ENCODE measurements around the gene PTBP3.

Gene PTBP3

GRCh38 chr9:112349008-112349333 lies 15.6 kb upstream of the PTBP3 start:
- Histone ChIP-seq H3K9me3 (ENCODE audit: insufficient read depth, low read depth, low read length) (no peaks in the 10 kb centered on the region), H4K20me1 (ENCODE audit: insufficient read depth, low read length, poor library complexity, severe bottlenecking) (no peaks in the 10 kb centered on the region), H3K4me1 (ENCODE audit: insufficient read depth, low read length, poor library complexity, severe bottlenecking) (no peaks in the 10 kb centered on the region), H3K4me2 (ENCODE audit: low read depth, low read length, poor library complexity, severe bottlenecking) (peak overlapping the region; percentile 52), H2AFZ (ENCODE audit: low read length) (no peak overlapping the region; the same call in 1 of the 2 replicates), H3K4me3 (ENCODE audit: low read length, poor library complexity, severe bottlenecking) (peak overlapping the region; percentile 59), H3K79me2 (ENCODE audit: insufficient read depth, low read length) (no peaks in the 10 kb centered on the region), H3K36me3 (ENCODE audit: insufficient read depth, low read length) (no peaks in the 10 kb centered on the region), H3F3A (ENCODE audit: low read depth) (no peaks in the 10 kb centered on the region), H3K27me3 (ENCODE audit: insufficient read depth, low read length, poor library complexity, severe bottlenecking) (peaks cover 23% of the 10 kb centered on the region), H3K9me2 (replicated peaks; ENCODE audit: low read depth, low read length) (no peaks in the 10 kb centered on the region), H3K9ac (ENCODE audit: low read depth, low read length, poor library complexity, severe bottlenecking) (no peak overlapping the region)
- TF ChIP-seq EZH2phosphoT487 (IDR thresholded peaks at IDR 0.05; ENCODE audit: borderline replicate concordance), result no peak
- TF ChIP-seq, protein P1, sequence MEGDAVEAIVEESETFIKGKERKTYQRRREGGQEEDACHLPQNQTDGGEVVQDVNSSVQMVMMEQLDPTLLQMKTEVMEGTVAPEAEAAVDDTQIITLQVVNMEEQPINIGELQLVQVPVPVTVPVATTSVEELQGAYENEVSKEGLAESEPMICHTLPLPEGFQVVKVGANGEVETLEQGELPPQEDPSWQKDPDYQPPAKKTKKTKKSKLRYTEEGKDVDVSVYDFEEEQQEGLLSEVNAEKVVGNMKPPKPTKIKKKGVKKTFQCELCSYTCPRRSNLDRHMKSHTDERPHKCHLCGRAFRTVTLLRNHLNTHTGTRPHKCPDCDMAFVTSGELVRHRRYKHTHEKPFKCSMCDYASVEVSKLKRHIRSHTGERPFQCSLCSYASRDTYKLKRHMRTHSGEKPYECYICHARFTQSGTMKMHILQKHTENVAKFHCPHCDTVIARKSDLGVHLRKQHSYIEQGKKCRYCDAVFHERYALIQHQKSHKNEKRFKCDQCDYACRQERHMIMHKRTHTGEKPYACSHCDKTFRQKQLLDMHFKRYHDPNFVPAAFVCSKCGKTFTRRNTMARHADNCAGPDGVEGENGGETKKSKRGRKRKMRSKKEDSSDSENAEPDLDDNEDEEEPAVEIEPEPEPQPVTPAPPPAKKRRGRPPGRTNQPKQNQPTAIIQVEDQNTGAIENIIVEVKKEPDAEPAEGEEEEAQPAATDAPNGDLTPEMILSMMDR (conservative IDR thresholded peaks at IDR 0.05; ENCODE audit: low read length), result no peak

GRCh38 chr9:112348257-112349007 lies 15.0 kb upstream of the PTBP3 start:
- Histone ChIP-seq H3K4me2 (ENCODE audit: low read depth, low read length, poor library complexity, severe bottlenecking) (peak overlapping the region; percentile 52), H4K20me1 (ENCODE audit: insufficient read depth, low read length, poor library complexity, severe bottlenecking) (no peaks in the 10 kb centered on the region), H2AFZ (ENCODE audit: low read length) (peak overlapping the region; percentile 43), H3K27me3 (ENCODE audit: insufficient read depth, low read length, poor library complexity, severe bottlenecking) (peaks cover 23% of the 10 kb centered on the region), H3K79me2 (ENCODE audit: insufficient read depth, low read length) (no peaks in the 10 kb centered on the region), H3K9me2 (replicated peaks; ENCODE audit: low read depth, low read length) (no peaks in the 10 kb centered on the region), H3K9me3 (ENCODE audit: insufficient read depth, low read depth, low read length) (no peaks in the 10 kb centered on the region), H3K9ac (ENCODE audit: low read depth, low read length, poor library complexity, severe bottlenecking) (no peak overlapping the region), H3K4me1 (ENCODE audit: insufficient read depth, low read length, poor library complexity, severe bottlenecking) (no peaks in the 10 kb centered on the region), H3K4me3 (ENCODE audit: low read length, poor library complexity, severe bottlenecking) (peak overlapping the region; percentile 59), H3F3A (ENCODE audit: low read depth) (no peaks in the 10 kb centered on the region), H3K36me3 (ENCODE audit: insufficient read depth, low read length) (no peaks in the 10 kb centered on the region)
- TF ChIP-seq, protein P1 (conservative IDR thresholded peaks at IDR 0.05; ENCODE audit: low read length), result no peak
- no peak for TF ChIP-seq EZH2phosphoT487 (IDR thresholded peaks at IDR 0.05; ENCODE audit: borderline replicate concordance)

DNA sequence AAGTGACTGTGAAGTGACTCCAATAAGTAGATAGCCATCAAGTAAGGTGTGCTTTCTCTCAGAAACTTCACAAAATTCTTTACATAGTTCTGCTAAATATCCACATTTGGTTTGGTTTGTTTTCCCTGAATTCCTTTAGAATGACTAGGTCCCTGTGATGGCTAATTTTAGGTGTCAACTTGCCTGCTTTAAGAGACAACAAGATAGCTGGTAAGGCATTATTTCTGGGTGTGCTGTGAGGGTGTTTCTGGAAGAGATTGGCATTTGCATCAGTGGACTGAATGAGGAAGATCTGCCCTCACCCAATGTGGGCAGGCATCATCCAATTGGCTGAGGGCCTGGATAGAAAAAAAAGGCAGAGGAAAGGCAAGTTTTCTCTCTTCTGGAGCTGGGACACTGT lies 8.3 kb upstream of the PTBP3 start:
- TF ChIP-seq, protein P1 (conservative IDR thresholded peaks at IDR 0.05; ENCODE audit: low read length), result no peak
- TF ChIP-seq EZH2phosphoT487 (IDR thresholded peaks at IDR 0.05; ENCODE audit: borderline replicate concordance), result no peak
- H3K4me3 ChIP-seq (ENCODE audit: low read length, poor library complexity, severe bottlenecking), result no peak overlapping the region
- H3K9ac ChIP-seq (ENCODE audit: low read depth, low read length, poor library complexity, severe bottlenecking), result no peak overlapping the region
- H3K9me2 ChIP-seq (replicated peaks; ENCODE audit: low read depth, low read length), result no peaks in the 10 kb centered on the region
- H3K27me3 ChIP-seq (ENCODE audit: insufficient read depth, low read length, poor library complexity, severe bottlenecking), result no peaks in the 10 kb centered on the region
- H3K79me2 ChIP-seq (ENCODE audit: insufficient read depth, low read length), result no peaks in the 10 kb centered on the region
- H4K20me1 ChIP-seq (ENCODE audit: insufficient read depth, low read length, poor library complexity, severe bottlenecking), result no peaks in the 10 kb centered on the region
- peak overlapping the region; percentile 29; the same call in 1 of the 2 replicates for H2AFZ ChIP-seq (ENCODE audit: low read length)
- no peak overlapping the region for H3K4me2 ChIP-seq (ENCODE audit: low read depth, low read length, poor library complexity, severe bottlenecking)
- no peaks in the 10 kb centered on the region for H3K36me3 ChIP-seq (ENCODE audit: insufficient read depth, low read length)
- H3K4me1 ChIP-seq (ENCODE audit: insufficient read depth, low read length, poor library complexity, severe bottlenecking), result no peaks in the 10 kb centered on the region
- H3K9me3 ChIP-seq (ENCODE audit: insufficient read depth, low read depth, low read length), result no peaks in the 10 kb centered on the region
- H3F3A ChIP-seq (ENCODE audit: low read depth), result no peaks in the 10 kb centered on the region

Measured in Loucy (cell line).